Neural progenitor cell (in vitro differentiated cells): ENCODE measurements around the gene ADCY1.

Experiments
- EZH2 ChIP-seq: fragments of 200-600 bp; sonication (generic); IDR thresholded peaks from 2 replicates; pipeline ENCODE4 v1.6.1; 2017; ENCODE audit warnings: antibody characterized with exemption, mild to moderate bottlenecking, moderate library complexity
- EZH2phosphoT487 ChIP-seq: fragments of 200-600 bp; sonication (generic); IDR thresholded peaks from 2 replicates; pipeline ENCODE4 v1.6.1; 2017; ENCODE audit warnings: antibody characterized with exemption
- TF ChIP-seq, protein P1 (sequence below): fragments of 200-600 bp; sonication (generic); IDR thresholded peaks from 2 replicates; pipeline ENCODE4 v1.5.1; 2017; ENCODE audit warnings: antibody characterized with exemption, mild to moderate bottlenecking

DNA sequence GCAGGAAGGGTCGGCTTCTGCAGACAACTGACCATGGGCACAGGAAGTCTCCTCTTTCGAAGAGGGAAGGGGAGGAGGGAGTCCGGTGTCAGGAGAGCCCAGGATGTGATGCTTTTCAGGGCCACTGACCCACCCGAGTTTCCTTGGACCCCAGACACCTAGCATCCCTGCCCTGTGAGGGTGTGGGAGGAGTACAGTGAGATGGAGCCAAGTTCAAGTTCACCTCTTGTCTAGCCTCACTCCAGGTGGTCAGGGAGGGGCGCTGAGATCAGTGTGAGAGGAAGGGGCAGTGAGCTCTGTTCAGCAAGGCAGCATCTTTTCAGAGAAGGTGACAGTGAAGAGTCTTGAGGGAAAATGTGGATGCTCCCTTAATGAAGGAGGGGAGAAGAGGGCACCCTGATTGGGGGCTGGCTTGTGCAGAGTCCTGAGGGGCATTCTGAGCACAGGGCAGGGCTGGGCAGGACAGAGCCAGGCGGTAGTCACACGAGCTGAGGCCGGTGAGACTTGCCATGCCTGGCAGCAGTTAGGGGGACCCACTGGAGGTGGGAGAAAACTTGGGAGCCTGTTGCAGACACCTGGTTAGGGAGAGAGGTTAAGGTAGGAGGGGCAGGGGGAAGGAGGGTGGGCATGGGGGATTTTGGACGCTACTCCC lies 49.7 kb downstream of the ADCY1 start:
- TF ChIP-seq, protein P1, sequence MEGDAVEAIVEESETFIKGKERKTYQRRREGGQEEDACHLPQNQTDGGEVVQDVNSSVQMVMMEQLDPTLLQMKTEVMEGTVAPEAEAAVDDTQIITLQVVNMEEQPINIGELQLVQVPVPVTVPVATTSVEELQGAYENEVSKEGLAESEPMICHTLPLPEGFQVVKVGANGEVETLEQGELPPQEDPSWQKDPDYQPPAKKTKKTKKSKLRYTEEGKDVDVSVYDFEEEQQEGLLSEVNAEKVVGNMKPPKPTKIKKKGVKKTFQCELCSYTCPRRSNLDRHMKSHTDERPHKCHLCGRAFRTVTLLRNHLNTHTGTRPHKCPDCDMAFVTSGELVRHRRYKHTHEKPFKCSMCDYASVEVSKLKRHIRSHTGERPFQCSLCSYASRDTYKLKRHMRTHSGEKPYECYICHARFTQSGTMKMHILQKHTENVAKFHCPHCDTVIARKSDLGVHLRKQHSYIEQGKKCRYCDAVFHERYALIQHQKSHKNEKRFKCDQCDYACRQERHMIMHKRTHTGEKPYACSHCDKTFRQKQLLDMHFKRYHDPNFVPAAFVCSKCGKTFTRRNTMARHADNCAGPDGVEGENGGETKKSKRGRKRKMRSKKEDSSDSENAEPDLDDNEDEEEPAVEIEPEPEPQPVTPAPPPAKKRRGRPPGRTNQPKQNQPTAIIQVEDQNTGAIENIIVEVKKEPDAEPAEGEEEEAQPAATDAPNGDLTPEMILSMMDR: no peak
- no peak for TF ChIP-seq EZH2phosphoT487
- TF ChIP-seq EZH2: no peak
